ENCODE measurements around the gene CYLC2.

CYLC2 gene

GRCh38 chr9:102995033-102995432 is at the start of gene CYLC2:
CYLC2 (plus strand) TSS chr9:102995333; CDS start chr9:102995381, 48 bp downstream.
- DNase-seq, result no peak

GRCh38 chr9:102950346-102950745 is 44.8 kb upstream of the CYLC2 start:
- DNase-seq, result no peak

GRCh38 chr9:102966999-102967398 is 28.1 kb upstream of the CYLC2 start:
- DNase-seq, result no peak

DNA sequence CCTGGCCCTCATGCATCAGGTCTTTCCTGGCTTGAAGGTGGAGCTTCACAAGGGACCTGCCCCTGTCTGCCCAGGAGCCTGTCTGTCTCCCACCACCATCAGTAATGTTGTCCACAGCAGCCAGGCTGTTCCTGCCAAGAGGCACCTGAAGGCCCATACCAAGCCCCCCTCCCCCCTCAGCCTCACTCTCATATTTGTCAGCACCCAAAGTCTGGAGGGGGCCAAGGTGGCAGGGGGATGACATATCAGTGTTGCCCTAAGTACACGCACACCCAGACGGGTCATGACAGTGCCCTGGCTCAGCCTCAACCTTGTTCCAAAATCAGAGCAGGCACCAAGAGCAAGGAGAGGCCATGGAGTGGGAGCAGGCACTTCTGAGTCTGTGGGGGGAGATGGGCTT is 27.2 kb upstream of the CYLC2 start:
- DNase-seq, result no peak

GRCh38 chr9:102972780-102973179 is 22.4 kb upstream of the CYLC2 start:
- no peak for DNase-seq

- DNase-seq, result no peak
Measured at GRCh38 chr9:102974530-102974929, 20.6 kb upstream of the CYLC2 start.

DNA sequence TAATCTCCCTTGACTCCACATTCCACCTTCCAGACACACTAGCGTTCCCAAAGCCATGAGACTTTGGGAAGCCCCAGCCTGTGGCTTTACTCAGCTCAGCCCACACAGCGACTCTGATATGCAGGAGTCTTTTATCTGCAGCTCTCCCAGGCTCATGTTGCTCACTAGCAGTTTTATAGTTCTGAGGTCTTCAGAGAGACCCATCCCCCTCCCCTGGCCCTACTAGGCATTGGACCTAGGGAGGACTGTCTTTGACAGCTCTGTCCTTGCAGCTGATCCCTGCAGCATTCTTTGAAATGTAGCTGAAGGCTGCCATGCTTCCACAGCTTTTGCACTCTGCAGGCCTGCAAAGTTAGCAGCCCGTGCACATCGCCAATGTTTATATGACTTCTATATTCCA is 19.9 kb upstream of the CYLC2 start:
- no peak for DNase-seq

- no peak for DNase-seq
Measured at GRCh38 chr9:102985162-102985895, 9.8 kb upstream of the CYLC2 start.

DNA sequence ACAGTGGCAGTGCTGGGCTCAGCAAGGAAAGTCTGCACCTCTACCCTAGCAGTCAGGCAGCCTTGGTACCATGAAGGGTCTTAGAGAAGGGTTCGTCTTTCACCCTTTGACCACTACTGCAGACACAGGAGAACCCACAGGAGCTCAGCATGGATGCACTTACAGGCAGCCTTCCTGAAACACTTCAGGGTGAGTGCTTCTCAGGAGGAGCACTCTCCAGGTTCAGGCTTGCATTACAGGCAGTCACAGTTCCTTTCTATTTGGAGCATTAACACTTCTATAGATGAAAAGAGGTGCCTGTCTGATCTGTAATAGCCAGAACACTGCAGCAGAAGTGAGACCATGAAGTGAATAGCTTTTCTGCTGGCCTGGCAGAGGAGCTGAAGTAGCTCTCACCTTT is 8.7 kb upstream of the CYLC2 start:
- no peak for DNase-seq

GRCh38 chr9:103003689-103004088 is 8.6 kb downstream of the CYLC2 start:
- no peak for DNase-seq

- DNase-seq, result no peak
Measured at GRCh38 chr9:103014242-103014641, 19.1 kb downstream of the CYLC2 start.

- no peak for DNase-seq
Measured at GRCh38 chr9:103025796-103026195, 30.7 kb downstream of the CYLC2 start.

- no peak for DNase-seq
Measured at GRCh38 chr9:103037508-103038477, 42.7 kb downstream of the CYLC2 start.

DNA sequence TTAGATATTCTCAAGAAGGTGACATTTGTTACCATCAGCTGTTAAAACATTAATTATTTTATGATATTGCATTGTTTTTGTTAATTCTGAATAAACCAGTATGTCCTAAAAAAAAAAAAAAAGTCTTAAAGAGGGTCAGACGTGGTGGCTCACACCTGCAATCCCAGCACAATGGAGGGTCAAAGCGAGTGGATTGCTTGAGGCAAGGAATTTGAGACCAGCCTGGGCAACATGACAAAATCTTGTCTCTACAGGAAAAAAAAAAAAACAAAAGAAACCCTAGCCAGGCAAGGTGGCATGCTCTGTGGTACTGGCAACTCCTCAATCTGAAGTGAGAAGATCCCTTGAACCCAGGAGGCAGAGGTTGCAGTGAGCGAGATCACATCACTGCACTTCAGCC is 46.8 kb downstream of the CYLC2 start:
- DNase-seq, result no peak

Data from activated CD4-positive, alpha-beta T cell treated with anti-CD3 and anti-CD28 coated beads, Interleukin-2, amount 50 U/mL, for 1 hour (primary cell).